HT-29 (cell line): ENCODE data around the gene HPCAL1. TPM values are rescaled to one million over a fixed set of nuclear protein-coding genes. Genes with fewer than 3 reads are reported as not detected.

Experiments used
- DNase-seq: peaks from one replicate; pipeline ENCODE4 v3.0.0-alpha.2; 2015; ENCODE audit warnings: low spot score
- total RNA-seq: library from RNA; depleted of rRNA; stranded (reverse); fragments of >200 nt; shearing (Covaris generic); gene quantifications from 2 replicates; pipeline ENCODE4 v1.2.3, GENCODE V29; 2014

The HPCAL1 gene
- total RNA-seq, 1 experiment from 2014 or later: 151 TPM

- no peak for DNase-seq
These were observed 51.2 kb downstream of the HPCAL1 start for GRCh38 chr2:10353931-10354330.

GRCh38 chr2:10354399-10354798 lies 51.7 kb downstream of the HPCAL1 start:
- DNase-seq: no peak

- no peak for DNase-seq
These were observed 53.1 kb downstream of the HPCAL1 start for GRCh38 chr2:10355471-10356438.

- no peak for DNase-seq
These were observed 53.7 kb downstream of the HPCAL1 start for GRCh38 chr2:10356439-10356811.

- no peak for DNase-seq
These were observed 54.8 kb downstream of the HPCAL1 start for GRCh38 chr2:10357193-10358169.

GRCh38 chr2:10359246-10359645 lies 56.5 kb downstream of the HPCAL1 start:
- no peak for DNase-seq

GRCh38 chr2:10359731-10360329 lies 57.1 kb downstream of the HPCAL1 start:
- no peak for DNase-seq

GRCh38 chr2:10360460-10360849 lies 57.8 kb downstream of the HPCAL1 start:
- no peak for DNase-seq

GRCh38 chr2:10360850-10361588 lies 58.3 kb downstream of the HPCAL1 start:
- DNase-seq: no peak

- DNase-seq: no peak
These were observed 59.6 kb downstream of the HPCAL1 start for GRCh38 chr2:10362096-10362897.

- DNase-seq: no peak
These were observed 60.3 kb downstream of the HPCAL1 start for GRCh38 chr2:10362898-10363454.

- DNase-seq: no peak
These were observed 61.3 kb downstream of the HPCAL1 start for GRCh38 chr2:10363861-10364610.

- no peak for DNase-seq
These were observed 62.7 kb downstream of the HPCAL1 start for GRCh38 chr2:10365412-10365811.

- DNase-seq: no peak
These were observed 64.0 kb downstream of the HPCAL1 start for GRCh38 chr2:10366601-10367270.

- DNase-seq: no peak
These were observed 65.1 kb downstream of the HPCAL1 start for GRCh38 chr2:10367472-10368439.

- no peak for DNase-seq
These were observed 66.0 kb downstream of the HPCAL1 start for GRCh38 chr2:10368491-10369231.
